HepG2 (cell line): ENCODE measurements around the gene EXO1. TPM values are rescaled to one million over a fixed set of nuclear protein-coding genes. Genes with fewer than 3 reads are reported as not detected.

ENCODE experiments used
- ARID5B ChIP-seq: IDR thresholded peaks from 2 replicates; pipeline ENCODE4 v1.4.0; 2020; ENCODE audit warnings: mild to moderate bottlenecking, missing genetic modification reagents
- GATAD2A ChIP-seq: IDR thresholded peaks from 2 replicates; pipeline ENCODE4 v1.6.1; 2016
- IKZF4 ChIP-seq: sonication (generic); formaldehyde crosslinking; IDR thresholded peaks from 2 replicates; pipeline ENCODE4 v1.5.1; 2020; ENCODE audit warnings: borderline replicate concordance, mild to moderate bottlenecking, low read depth, missing genetic modification reagents; ENCODE audit errors: not compliant biosample characterization
- PHF8 ChIP-seq: sonication (generic); formaldehyde crosslinking; IDR thresholded peaks from 2 replicates; pipeline ENCODE4 v1.5.0; 2020; ENCODE audit warnings: missing genetic modification reagents
- RBM22 ChIP-seq: fragments of 200-400 bp; formaldehyde crosslinking; optimal IDR thresholded peaks from 2 replicates; pipeline ENCODE3; 2017; ENCODE audit warnings: mild to moderate bottlenecking, low read length, moderate library complexity
- RORA ChIP-seq: sonication (generic); formaldehyde crosslinking; IDR thresholded peaks from 2 replicates; pipeline ENCODE4 v1.5.0; 2020; ENCODE audit warnings: mild to moderate bottlenecking, missing genetic modification reagents, moderate library complexity
- TAF1 ChIP-seq: sonication (generic); formaldehyde crosslinking; IDR thresholded peaks from 2 replicates; pipeline ENCODE4 v1.4.0; 2020; ENCODE audit warnings: missing genetic modification reagents
- ZMAT5 ChIP-seq: sonication (generic); formaldehyde crosslinking; IDR thresholded peaks from 2 replicates; pipeline ENCODE4 v1.5.0; 2020; ENCODE audit warnings: mild to moderate bottlenecking, low read depth, missing genetic modification reagents, borderline replicate concordance
- ZNF17 ChIP-seq: sonication (generic); formaldehyde crosslinking; IDR thresholded peaks from 2 replicates; pipeline ENCODE4 v1.5.0; 2020; ENCODE audit warnings: mild to moderate bottlenecking, missing genetic modification reagents
- ZNF180 ChIP-seq: sonication (generic); formaldehyde crosslinking; IDR thresholded peaks from 2 replicates; pipeline ENCODE4 v1.4.0; 2020; ENCODE audit warnings: low read depth, missing genetic modification reagents, borderline replicate concordance
- ZNF20 ChIP-seq: sonication (generic); formaldehyde crosslinking; IDR thresholded peaks from 2 replicates; pipeline ENCODE4 v1.4.0; 2020; ENCODE audit warnings: mild to moderate bottlenecking, moderate library complexity, missing genetic modification reagents
- ZNF605 ChIP-seq: sonication (generic); formaldehyde crosslinking; IDR thresholded peaks from 2 replicates; pipeline ENCODE4 v1.8.0; 2022; ENCODE audit warnings: mild to moderate bottlenecking, missing genetic modification reagents
- ZNF773 ChIP-seq: sonication (generic); formaldehyde crosslinking; IDR thresholded peaks from 2 replicates; pipeline ENCODE4 v1.4.0; 2020; ENCODE audit warnings: missing genetic modification reagents, borderline replicate concordance
- polyA plus RNA-seq, 8 experiments: library from polyadenylated mRNA; depleted of rRNA in 3 of 8; stranded (reverse) in 7 of 8; unstranded in 1 of 8; fragments of >200 nt; fragmentation: Illumina TruSeq in 4 of 8; extraction: Trizol in 4 of 8; gene quantifications; 2 replicates each; pipeline versions ENCODE4 v1.2.1 to v1.2.3, GENCODE V29; 2011 to 2016; ENCODE audit warnings: low read depth in 4 of 8, missing spikeins in 1 of 8, mixed read lengths in 1 of 8; ENCODE audit not compliant: insufficient read depth in 1 of 8
- total RNA-seq, 5 experiments: library from RNA; depleted of rRNA; stranded (reverse); fragments of >200 nt; fragmentation: Illumina TruSeq; extraction: Trizol; gene quantifications; 2 replicates each; pipeline ENCODE4 v1.2.3, GENCODE V29; 2016; ENCODE audit warnings: low read depth in 1 of 5
- TF ChIP-seq, protein P1 (sequence below), 2 experiments: sonication (generic) in 1 of 2; formaldehyde crosslinking in 1 of 2; IDR thresholded peaks; 2 replicates each; pipeline versions ENCODE4 v1.4.0 to v1.6.1; 2018 to 2020; ENCODE audit warnings: missing genetic modification reagents in 2 of 2, borderline replicate concordance in 1 of 2, low read depth in 1 of 2, mild to moderate bottlenecking in 1 of 2, missing biosample characterization in 1 of 2
- TF ChIP-seq, protein P2 (sequence below): sonication (generic); formaldehyde crosslinking; IDR thresholded peaks from 2 replicates; pipeline ENCODE4 v1.8.1; 2023; ENCODE audit warnings: mild to moderate bottlenecking, missing genetic modification reagents
- TF ChIP-seq, protein P3 (sequence below): sonication (generic); formaldehyde crosslinking; IDR thresholded peaks from 2 replicates; pipeline ENCODE4 v1.4.0; 2020; ENCODE audit warnings: missing genetic modification reagents, borderline replicate concordance

The EXO1 gene
- total and polyA plus RNA-seq, 2 of the 13 experiments (the other 11 are each of a cell fraction or from before 2014, with no cell fraction given): 3.2 to 26.1 TPM

DNA sequence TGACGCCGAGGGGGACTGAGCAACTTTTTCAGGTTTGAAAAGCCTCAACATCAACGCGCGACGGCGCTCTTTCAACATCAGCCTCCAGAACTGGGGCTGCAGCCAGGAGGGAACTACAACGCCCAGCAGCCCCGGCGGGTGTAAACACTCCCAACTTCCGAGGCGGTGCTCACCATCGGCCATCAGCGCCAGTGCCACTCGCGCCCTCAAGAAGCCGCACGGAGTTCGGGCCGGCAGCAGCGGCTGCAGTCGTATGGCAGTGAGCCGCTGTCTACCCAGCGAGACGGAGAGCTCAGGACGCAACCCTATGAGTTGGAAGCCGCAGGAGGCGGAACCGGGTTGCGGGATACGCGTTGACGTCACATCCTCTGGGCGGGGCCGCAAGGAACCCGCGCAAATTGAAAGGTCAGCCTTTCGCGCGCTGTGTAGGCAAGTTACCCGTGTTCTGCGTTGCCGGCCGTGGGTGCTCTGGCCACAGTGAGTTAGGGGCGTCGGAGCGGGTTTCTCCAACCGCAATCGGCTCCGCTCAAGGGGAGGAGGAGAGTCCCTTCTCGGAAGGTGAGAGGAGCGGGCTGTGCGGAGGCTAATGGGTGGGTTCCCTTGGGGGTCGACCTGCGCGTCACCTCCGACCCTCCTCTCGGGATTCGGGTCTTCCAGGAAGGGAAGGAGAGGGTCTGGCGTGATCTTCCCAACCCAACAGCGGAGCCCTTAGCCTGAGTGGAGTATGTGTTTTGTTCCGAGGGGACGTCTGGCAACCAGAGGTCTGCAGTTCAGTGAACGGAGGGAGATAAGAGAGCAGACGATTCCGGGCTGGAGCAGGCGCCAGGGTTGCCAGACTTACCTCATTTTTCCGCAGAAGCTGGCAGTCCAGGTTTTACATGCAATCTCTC lies at the start of gene EXO1 (continued):
- TF ChIP-seq, protein P1, sequence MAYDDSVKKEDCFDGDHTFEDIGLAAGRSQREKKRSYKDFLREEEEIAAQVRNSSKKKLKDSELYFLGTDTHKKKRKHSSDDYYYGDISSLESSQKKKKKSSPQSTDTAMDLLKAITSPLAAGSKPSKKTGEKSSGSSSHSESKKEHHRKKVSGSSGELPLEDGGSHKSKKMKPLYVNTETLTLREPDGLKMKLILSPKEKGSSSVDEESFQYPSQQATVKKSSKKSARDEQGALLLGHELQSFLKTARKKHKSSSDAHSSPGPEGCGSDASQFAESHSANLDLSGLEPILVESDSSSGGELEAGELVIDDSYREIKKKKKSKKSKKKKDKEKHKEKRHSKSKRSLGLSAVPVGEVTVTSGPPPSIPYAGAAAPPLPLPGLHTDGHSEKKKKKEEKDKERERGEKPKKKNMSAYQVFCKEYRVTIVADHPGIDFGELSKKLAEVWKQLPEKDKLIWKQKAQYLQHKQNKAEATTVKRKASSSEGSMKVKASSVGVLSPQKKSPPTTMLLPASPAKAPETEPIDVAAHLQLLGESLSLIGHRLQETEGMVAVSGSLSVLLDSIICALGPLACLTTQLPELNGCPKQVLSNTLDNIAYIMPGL (CRISPR knock-in tag; IDR thresholded peaks at IDR 0.05; ENCODE audit: borderline replicate concordance in 1 of 2, low read depth in 1 of 2): peak; percentile 68 to 74; a peak in 2 of 4 replicates
- TF ChIP-seq GATAD2A (CRISPR knock-in tag) (peak; percentile 42; the same call in 1 of the 2 replicates), ZNF180 (no peak), RORA (no peak), ZNF20 (no peak), RBM22 (no peak), PHF8 (CRISPR knock-in tag) (peak; percentile 83), TAF1 (CRISPR knock-in tag) (no peak), ZNF17 (no peak), IKZF4 (CRISPR knock-in tag) (no peak), ZNF773 (CRISPR knock-in tag) (no peak), ARID5B (peak; percentile 62; the same call in 1 of the 2 replicates), ZMAT5 (CRISPR knock-in tag) (no peak), ZNF605 (CRISPR knock-in tag) (peak; percentile 87)
- TF ChIP-seq, protein P2, sequence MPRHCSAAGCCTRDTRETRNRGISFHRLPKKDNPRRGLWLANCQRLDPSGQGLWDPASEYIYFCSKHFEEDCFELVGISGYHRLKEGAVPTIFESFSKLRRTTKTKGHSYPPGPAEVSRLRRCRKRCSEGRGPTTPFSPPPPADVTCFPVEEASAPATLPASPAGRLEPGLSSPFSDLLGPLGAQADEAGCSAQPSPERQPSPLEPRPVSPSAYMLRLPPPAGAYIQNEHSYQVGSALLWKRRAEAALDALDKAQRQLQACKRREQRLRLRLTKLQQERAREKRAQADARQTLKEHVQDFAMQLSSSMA (CRISPR knock-in tag): no peak
- TF ChIP-seq, protein P3, sequence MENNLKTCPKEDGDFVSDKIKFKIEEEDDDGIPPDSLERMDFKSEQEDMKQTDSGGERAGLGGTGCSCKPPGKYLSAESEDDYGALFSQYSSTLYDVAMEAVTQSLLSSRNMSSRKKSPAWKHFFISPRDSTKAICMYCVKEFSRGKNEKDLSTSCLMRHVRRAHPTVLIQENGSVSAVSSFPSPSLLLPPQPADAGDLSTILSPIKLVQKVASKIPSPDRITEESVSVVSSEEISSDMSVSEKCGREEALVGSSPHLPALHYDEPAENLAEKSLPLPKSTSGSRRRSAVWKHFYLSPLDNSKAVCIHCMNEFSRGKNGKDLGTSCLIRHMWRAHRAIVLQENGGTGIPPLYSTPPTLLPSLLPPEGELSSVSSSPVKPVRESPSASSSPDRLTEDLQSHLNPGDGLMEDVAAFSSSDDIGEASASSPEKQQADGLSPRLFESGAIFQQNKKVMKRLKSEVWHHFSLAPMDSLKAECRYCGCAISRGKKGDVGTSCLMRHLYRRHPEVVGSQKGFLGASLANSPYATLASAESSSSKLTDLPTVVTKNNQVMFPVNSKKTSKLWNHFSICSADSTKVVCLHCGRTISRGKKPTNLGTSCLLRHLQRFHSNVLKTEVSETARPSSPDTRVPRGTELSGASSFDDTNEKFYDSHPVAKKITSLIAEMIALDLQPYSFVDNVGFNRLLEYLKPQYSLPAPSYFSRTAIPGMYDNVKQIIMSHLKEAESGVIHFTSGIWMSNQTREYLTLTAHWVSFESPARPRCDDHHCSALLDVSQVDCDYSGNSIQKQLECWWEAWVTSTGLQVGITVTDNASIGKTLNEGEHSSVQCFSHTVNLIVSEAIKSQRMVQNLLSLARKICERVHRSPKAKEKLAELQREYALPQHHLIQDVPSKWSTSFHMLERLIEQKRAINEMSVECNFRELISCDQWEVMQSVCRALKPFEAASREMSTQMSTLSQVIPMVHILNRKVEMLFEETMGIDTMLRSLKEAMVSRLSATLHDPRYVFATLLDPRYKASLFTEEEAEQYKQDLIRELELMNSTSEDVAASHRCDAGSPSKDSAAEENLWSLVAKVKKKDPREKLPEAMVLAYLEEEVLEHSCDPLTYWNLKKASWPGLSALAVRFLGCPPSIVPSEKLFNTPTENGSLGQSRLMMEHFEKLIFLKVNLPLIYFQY (CRISPR knock-in tag): no peak
